Activated T-helper 1 cell treated with Interleukin-2 at 50 U/mL for 16 hours (primary cell): Measurements from ENCODE around the gene ALK.

ENCODE experiments used
- DNase-seq: peaks from one replicate; pipeline ENCODE4 v3.0.0-alpha.2; 2020; ENCODE audit warnings: low read depth

Gene ALK

DNA sequence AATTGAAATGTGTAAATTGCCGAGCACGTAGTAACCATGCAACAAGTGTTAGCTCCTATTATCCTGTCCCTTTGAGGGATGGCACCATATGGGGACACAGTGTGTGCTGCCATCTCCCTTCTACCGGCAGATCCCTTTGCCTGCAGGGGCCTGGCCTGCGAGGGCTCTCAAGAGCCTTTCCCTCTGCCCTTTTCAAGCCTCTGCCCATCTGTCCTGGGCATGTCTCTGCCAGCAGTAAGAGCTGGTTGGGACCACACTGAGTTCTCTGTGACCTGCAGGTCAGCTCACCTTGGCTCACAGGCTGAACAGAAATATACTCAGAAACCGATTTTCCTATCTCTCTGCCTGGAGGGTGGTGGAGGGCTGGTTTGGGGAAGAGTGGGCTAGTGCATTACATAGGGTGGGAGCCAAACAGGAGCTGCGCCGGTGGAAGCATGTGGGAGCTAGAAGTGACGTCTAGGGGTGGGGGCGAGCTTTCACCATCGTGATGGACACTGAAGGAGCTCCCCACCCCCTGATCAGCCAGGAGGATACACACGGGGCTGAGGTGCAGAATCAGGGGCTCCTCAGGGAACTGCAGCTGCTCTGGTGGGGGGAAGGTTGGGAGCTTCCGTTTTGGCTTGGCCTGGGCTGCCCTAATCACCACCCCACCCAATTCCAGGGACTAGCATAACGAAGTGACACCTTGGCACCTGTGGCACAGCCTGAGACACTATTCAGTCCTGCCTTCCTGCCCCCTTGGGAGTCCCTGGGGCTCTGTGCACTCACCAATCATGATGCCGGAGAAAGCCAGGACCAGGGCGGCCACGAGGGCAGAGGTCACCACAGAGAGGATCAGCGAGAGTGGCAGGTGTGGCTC, 696.5 kb downstream of the ALK start:
- DNase-seq, result no peak

DNA sequence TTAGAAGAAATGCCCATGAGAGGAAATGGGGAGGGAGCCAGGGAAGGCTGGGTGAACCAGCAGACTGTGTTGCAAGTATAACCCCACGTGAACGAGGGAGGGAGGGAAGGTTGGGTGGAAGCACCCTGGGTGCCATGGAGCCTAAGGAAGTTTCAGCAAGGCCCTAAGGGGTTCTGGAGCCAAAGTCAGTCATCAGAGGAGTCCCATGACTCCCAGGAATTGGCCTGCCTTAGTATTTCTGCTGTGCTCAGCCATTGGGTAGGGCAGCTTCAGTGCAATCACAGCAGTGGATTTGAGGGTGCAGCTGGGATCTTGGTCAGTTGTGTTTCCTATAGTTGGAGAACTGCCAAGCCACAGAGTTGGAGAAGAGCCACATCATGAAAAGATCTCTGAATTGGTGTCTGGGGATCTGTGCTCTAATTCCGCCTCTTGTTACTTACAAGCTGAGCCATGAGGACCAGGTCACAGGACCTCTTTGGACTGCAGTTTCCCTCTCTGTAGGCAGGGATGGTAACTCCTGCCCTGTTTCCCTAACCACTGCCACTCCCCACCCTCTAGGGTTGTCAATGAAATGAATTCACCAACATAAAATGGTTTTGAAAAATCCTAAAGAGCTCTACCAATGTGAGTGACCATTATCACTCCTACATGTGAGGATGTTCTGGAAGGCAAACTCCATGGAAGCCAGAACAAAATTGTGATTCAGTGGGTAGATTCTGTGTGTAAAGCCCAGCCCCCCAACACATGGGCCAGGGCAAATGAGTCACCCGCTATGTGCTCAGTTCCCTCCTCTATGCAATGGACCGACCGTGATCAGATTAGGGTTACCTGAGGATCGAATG, 697.3 kb downstream of the ALK start:
- DNase-seq, result no peak

- DNase-seq, result no peak
These were observed 698.1 kb downstream of the ALK start for GRCh38 chr2:29223257-29223656.

DNA sequence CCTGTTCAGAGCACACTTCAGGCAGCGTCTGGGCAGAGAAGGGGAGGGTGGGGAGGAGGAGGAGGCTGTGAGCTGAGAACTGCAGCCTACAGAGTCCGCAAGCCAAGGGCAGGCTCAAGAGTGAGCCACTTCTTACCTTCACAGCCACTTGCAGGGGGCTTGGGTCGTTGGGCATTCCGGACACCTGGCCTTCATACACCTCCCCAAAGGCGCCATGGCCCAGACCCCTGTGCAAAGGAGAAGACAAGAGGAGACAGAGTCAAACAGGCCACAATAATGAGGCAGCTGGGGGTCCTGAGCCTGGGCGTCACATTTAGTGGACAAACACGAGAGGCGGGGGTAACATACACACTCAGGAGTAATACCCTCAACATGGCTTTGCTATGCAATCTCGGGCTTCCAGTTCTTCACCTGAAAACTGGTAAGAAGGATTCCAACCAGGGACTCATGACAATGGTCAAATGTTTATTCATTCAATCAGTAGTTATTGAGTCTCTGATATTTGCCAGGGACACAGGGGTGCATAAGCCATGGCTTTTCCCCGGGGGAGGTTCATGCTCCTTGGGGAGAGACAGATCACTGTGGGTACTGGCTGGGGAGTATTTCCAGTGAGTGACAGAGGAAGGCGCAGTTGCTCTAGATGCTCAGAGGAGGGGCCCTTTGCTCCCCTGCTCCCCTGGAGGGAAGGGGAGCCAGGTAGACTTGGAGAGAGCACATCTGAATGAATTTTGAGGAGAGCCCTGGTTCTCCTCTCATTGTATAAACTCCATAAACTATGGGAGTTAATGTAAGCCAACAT, 698.8 kb downstream of the ALK start:
- DNase-seq, result no peak

DNA sequence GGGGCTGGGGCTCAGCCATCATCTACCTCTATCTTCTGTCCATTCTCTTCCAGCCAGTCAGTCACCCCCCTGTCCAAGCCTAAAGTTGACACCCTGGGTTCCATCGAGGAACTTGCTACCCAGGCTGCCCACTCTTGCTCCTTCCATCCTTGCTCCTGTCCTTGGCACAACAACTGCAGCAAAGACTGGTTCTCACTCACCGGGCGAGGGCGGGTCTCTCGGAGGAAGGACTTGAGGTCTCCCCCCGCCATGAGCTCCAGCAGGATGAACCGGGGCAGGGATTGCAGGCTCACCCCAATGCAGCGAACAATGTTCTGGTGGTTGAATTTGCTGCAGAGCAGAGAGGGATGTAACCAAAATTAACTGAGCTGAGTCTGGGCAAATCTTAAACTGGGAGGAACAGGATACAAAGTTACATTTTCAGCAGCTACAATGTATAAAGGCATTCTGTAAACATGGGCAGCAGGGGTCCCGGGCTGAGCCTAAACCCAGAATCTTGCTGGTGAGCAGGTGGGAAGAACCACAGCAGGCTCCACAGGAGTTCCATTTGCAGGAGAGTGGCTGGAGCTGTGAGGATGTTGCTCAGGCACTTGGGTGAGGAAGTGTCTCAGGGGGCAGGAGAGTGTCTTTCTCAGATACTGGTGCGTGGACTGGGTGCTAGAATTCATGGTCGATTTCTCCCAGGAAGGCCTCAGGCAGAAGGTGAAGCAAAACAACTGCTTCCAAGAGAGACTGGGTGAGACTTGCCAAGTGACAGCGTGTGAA, 700.7 kb downstream of the ALK start:
- no peak for DNase-seq

DNA sequence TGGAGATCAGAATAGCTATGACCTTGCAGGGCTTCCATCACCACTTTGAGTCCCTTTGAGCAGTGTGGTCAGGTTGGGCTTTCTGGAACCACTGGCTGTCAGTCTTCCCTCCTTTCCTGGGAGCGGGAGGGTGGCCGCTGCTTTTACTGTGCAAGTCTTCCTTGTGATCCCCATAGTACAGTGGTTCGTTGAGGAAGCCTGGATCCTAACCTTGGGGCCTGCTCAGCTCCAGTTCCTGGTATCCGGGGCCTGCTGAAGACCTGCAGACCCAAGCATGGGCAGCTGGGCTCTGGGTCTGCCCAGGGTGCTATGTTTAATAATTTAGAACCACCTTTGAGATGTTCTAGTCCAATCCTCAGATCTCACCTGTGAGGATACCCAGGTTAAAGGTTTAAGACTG, 702.0 kb downstream of the ALK start:
- DNase-seq, result no peak

GRCh38 chr2:29218550-29219125, 702.7 kb downstream of the ALK start:
- no peak for DNase-seq

- DNase-seq, result no peak
These were observed 703.3 kb downstream of the ALK start for GRCh38 chr2:29218071-29218470.

GRCh38 chr2:29216609-29216909, 704.8 kb downstream of the ALK start:
- no peak for DNase-seq

- DNase-seq, result no peak
These were observed 705.4 kb downstream of the ALK start for GRCh38 chr2:29215739-29216608.

DNA sequence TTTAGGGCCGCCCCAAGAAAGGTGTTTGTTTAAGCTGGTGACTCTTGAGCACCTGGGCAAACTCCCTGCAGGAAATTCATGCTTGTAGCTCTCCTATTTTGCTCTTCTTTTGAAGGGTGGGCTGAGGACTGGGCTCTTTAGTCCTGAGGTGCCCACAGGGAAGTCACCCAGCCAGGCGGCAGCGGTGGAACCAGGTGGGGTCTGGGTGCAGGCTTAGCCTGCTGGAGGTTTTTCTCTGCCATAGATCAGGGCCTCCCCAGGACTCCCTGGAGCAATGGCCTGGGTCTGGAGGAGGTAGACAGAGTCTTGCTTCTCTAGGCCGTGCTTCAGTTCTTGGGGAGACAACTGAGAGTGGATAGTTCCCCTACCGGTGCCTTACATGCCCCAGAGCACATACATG, 706.3 kb downstream of the ALK start:
- DNase-seq, result no peak

DNA sequence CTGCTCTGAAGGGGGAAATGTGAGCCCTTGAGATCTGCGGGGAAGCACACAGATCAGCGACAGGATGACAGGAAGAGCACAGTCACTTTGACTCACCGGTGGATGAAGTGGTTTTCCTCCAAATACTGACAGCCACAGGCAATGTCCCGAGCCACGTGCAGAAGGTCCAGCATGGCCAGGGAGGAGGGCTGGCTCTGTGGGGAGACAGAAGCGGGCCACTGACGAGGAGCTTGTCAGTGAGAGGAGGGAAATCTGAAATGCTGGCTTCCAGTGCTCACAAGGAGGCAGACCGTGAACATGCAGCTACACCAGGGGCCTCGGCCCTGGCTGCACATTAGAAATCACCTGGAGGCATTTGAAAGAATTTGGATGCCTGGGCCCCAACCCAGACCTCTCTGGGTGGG, 707.5 kb downstream of the ALK start:
- DNase-seq, result no peak

DNA sequence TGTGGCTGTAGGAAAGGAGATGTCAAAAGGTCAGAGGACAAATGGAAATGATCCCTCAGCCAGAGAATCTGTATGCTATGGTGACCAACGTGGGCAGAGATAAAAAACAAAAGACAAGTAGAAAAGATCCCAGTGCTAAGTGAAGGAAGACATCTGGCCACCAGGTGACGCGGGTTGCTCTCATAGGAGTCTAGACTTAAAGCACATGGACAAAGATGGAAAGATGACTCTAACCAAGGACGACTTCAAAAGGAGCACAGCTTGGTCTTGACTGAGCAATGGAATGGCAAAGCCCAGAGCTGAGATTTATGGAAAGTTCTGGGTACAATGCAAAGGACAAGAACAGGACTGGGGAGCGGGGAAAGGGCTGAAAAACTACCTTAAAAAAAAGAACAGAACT, 709.4 kb downstream of the ALK start:
- no peak for DNase-seq

DNA sequence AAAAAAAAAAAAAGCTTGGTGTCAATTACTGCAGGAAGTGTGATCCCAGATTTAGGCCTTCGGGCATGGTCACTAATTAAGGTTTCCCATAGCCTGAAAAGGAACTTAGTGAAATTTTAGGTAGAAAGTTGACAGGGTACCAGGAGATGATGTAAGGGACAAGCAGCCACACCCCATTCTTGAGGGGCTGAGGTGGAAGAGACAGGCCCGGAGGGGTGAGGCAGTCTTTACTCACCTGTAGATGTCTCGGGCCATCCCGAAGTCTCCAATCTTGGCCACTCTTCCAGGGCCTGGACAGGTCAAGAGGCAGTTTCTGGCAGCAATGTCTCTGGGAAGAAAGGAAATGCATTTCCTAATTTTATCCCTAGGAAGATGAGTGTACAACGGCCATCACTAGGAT, 711.8 kb downstream of the ALK start:
- DNase-seq, result no peak

GRCh38 chr2:29207352-29208148, 713.8 kb downstream of the ALK start:
- DNase-seq, result no peak

- DNase-seq, result no peak
These were observed 714.4 kb downstream of the ALK start for GRCh38 chr2:29206941-29207340.

DNA sequence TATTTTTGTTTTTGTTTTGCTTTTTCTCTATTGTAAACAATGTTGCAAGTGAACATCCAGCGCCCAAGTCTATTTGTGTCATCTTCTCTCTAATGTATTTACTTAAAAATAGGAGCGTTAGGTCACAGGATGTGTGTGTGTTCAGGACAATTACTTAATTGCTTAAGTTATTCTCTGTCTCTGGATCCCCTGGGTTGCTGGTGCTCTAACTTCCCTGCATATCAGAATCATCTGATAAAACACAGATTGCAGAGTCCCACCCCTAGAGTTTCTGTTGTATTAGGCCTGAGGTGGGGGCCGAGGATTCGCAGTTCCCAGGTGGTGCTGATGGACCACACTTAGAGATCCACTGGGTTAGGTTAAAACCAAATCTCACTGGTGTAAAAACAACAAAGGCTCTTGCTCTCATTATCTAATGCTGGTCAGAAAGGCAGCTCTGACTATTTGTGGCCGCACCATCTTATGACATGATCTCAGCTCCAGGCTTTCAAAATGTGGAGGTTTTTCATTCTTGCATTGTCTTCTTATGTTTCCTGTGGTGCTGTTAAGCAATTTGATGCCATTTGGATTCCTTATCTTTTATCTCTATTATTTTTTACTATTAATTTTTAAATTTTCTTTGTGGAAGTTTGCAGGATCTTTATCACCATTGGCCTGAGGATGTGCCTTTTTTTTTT, 718.4 kb downstream of the ALK start:
- DNase-seq, result no peak

GRCh38 chr2:29201979-29202378, 719.4 kb downstream of the ALK start:
- DNase-seq, result no peak
